HepG2 (cell line): ENCODE results near the gene DNAJB11. TPM values are rescaled to one million over a fixed set of nuclear protein-coding genes. Genes with fewer than 3 reads are reported as not detected.

Experiments
- CBX5 ChIP-seq: sonication (generic); formaldehyde crosslinking; IDR thresholded peaks from 2 replicates; pipeline ENCODE4 v1.4.0; 2020; ENCODE audit warnings: missing genetic modification reagents, borderline replicate concordance
- HOXA9 ChIP-seq: sonication (generic); formaldehyde crosslinking; IDR thresholded peaks from 2 replicates; pipeline ENCODE4 v1.8.1; 2022; ENCODE audit warnings: missing genetic modification reagents, mild to moderate bottlenecking, moderate library complexity, borderline replicate concordance
- RAD51 ChIP-seq: fragments of 450-650 bp; IDR thresholded peaks from 2 replicates; pipeline ENCODE4 v1.6.1; 2016; ENCODE audit warnings: borderline replicate concordance
- TEAD2 ChIP-seq: sonication (generic); formaldehyde crosslinking; IDR thresholded peaks from 2 replicates; pipeline ENCODE4 v1.9.0; 2021; ENCODE audit warnings: missing genetic modification reagents
- ZBTB20 ChIP-seq: sonication (generic); formaldehyde crosslinking; IDR thresholded peaks from 2 replicates; pipeline ENCODE4 v1.8.1; 2023; ENCODE audit warnings: missing genetic modification reagents, low read depth, mild to moderate bottlenecking, borderline replicate concordance
- ZBTB3 ChIP-seq: sonication (generic); formaldehyde crosslinking; IDR thresholded peaks from 2 replicates; pipeline ENCODE4 v1.4.0; 2020; ENCODE audit warnings: low read depth, mild to moderate bottlenecking, moderate library complexity, missing genetic modification reagents, borderline replicate concordance
- ZKSCAN1 ChIP-seq: fragments of 150-350 bp; IDR thresholded peaks from 2 replicates; pipeline ENCODE4 v1.6.1; 2014; ENCODE audit warnings: low read length
- ZNF232 ChIP-seq: sonication (generic); formaldehyde crosslinking; IDR thresholded peaks from 2 replicates; pipeline ENCODE4 v1.4.0; 2020; ENCODE audit warnings: missing genetic modification reagents, borderline replicate concordance
- polyA plus RNA-seq, 8 experiments: library from polyadenylated mRNA; depleted of rRNA in 3 of 8; stranded (reverse) in 7 of 8; unstranded in 1 of 8; fragments of >200 nt; fragmentation: Illumina TruSeq in 4 of 8; extraction: Trizol in 4 of 8; gene quantifications; 2 replicates each; pipeline versions ENCODE4 v1.2.1 to v1.2.3, GENCODE V29; 2011 to 2016; ENCODE audit warnings: low read depth in 4 of 8, missing spikeins in 1 of 8, mixed read lengths in 1 of 8; ENCODE audit not compliant: insufficient read depth in 1 of 8
- total RNA-seq, 5 experiments: library from RNA; depleted of rRNA; stranded (reverse); fragments of >200 nt; fragmentation: Illumina TruSeq; extraction: Trizol; gene quantifications; 2 replicates each; pipeline ENCODE4 v1.2.3, GENCODE V29; 2016; ENCODE audit warnings: low read depth in 1 of 5
- TF ChIP-seq, protein P1 (sequence below): sonication (generic); formaldehyde crosslinking; IDR thresholded peaks from 2 replicates; pipeline ENCODE4 v1.4.0; 2020; ENCODE audit warnings: mild to moderate bottlenecking, missing genetic modification reagents
- TF ChIP-seq, protein P2 (sequence below): sonication (generic); formaldehyde crosslinking; conservative IDR thresholded peaks from 2 replicates; pipeline ENCODE4 v1.5.0; 2020; ENCODE audit warnings: missing genetic modification reagents
- TF ChIP-seq, protein P3 (sequence below): sonication (generic); formaldehyde crosslinking; IDR thresholded peaks from 2 replicates; pipeline ENCODE4 v1.4.0; 2020; ENCODE audit warnings: mild to moderate bottlenecking, missing genetic modification reagents
- TF ChIP-seq, protein P4 (sequence below): IDR thresholded peaks from 2 replicates; pipeline ENCODE4 v1.6.1; 2016
- TF ChIP-seq, protein P5 (sequence below): sonication (generic); formaldehyde crosslinking; IDR thresholded peaks from 2 replicates; pipeline ENCODE4 v1.8.1; 2023; ENCODE audit warnings: mild to moderate bottlenecking, missing genetic modification reagents
- TF ChIP-seq, protein P6 (sequence below), 2 experiments: sonication (generic) in 1 of 2; formaldehyde crosslinking in 1 of 2; IDR thresholded peaks; 2 replicates each; pipeline versions ENCODE4 v1.6.1 to v1.9.0; 2014 to 2022; ENCODE audit warnings: antibody characterized with exemption in 1 of 2, borderline replicate concordance in 1 of 2, inconsistent platforms in 1 of 2, low read depth in 1 of 2, missing genetic modification reagents in 1 of 2

The DNAJB11 gene
- total and polyA plus RNA-seq, 2 of the 13 experiments (the other 11 are each of a cell fraction or from before 2014, with no cell fraction given) = 41.0 to 132 TPM

DNA sequence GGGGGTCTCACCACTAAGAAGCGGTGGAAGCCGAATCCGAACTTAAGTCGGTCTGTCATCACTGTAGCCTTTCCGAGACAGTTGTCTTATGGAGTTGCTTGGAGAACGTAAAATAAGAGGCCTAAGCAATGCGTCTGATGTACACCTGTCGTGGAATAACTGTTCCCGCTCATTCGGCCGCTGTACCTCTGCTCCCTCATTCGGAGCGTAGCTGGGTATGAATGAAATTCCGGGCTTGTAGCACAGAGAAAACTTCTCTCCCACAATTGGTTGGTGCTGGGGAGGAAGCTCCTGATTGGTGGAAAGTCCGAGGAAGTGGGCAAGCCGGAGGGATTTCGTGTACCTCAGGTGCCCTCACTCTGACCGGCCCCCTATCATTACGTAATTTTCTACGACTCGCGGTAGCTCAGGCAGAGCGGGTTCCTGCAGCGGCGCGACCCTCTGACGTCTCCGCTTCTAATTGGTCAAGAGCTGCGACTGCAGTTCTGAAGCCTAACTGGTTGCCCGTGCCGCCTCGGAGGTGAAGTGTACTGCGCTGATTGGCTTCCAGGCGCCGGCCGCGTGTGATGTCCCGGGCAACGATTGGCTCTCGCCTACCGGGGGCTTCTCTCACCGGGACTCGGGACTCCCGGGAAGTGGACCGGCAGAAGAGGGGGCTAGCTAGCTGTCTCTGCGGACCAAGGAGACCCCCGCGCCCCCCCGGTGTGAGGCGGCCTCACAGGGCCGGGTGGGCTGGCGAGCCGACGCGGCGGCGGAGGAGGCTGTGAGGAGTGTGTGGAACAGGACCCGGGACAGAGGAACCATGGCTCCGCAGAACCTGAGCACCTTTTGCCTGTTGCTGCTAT, at the start of gene DNAJB11 (continued):
- TF ChIP-seq, protein P1, sequence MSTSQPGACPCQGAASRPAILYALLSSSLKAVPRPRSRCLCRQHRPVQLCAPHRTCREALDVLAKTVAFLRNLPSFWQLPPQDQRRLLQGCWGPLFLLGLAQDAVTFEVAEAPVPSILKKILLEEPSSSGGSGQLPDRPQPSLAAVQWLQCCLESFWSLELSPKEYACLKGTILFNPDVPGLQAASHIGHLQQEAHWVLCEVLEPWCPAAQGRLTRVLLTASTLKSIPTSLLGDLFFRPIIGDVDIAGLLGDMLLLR (CRISPR knock-in tag) = no peak
- TF ChIP-seq, protein P2, sequence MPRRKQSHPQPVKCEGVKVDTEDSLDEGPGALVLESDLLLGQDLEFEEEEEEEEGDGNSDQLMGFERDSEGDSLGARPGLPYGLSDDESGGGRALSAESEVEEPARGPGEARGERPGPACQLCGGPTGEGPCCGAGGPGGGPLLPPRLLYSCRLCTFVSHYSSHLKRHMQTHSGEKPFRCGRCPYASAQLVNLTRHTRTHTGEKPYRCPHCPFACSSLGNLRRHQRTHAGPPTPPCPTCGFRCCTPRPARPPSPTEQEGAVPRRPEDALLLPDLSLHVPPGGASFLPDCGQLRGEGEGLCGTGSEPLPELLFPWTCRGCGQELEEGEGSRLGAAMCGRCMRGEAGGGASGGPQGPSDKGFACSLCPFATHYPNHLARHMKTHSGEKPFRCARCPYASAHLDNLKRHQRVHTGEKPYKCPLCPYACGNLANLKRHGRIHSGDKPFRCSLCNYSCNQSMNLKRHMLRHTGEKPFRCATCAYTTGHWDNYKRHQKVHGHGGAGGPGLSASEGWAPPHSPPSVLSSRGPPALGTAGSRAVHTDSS (CRISPR knock-in tag) = no peak
- TF ChIP-seq, protein P3, sequence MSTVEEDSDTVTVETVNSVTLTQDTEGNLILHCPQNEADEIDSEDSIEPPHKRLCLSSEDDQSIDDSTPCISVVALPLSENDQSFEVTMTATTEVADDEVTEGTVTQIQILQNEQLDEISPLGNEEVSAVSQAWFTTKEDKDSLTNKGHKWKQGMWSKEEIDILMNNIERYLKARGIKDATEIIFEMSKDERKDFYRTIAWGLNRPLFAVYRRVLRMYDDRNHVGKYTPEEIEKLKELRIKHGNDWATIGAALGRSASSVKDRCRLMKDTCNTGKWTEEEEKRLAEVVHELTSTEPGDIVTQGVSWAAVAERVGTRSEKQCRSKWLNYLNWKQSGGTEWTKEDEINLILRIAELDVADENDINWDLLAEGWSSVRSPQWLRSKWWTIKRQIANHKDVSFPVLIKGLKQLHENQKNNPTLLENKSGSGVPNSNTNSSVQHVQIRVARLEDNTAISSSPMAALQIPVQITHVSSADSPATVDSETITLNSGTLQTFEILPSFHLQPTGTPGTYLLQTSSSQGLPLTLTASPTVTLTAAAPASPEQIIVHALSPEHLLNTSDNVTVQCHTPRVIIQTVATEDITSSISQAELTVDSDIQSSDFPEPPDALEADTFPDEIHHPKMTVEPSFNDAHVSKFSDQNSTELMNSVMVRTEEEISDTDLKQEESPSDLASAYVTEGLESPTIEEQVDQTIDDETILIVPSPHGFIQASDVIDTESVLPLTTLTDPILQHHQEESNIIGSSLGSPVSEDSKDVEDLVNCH (CRISPR knock-in tag) = no peak
- TF ChIP-seq ZNF232 (CRISPR knock-in tag) (no peak), TEAD2 (no peak), HOXA9 (CRISPR knock-in tag) (no peak), RAD51 (no peak), CBX5 (CRISPR knock-in tag) (peak; percentile 16; the same call in 1 of the 2 replicates), ZKSCAN1 (no peak), ZBTB20 (CRISPR knock-in tag) (peak; percentile 41; the same call in 1 of the 2 replicates), ZBTB3 (CRISPR knock-in tag) (no peak)
- TF ChIP-seq, protein P4, sequence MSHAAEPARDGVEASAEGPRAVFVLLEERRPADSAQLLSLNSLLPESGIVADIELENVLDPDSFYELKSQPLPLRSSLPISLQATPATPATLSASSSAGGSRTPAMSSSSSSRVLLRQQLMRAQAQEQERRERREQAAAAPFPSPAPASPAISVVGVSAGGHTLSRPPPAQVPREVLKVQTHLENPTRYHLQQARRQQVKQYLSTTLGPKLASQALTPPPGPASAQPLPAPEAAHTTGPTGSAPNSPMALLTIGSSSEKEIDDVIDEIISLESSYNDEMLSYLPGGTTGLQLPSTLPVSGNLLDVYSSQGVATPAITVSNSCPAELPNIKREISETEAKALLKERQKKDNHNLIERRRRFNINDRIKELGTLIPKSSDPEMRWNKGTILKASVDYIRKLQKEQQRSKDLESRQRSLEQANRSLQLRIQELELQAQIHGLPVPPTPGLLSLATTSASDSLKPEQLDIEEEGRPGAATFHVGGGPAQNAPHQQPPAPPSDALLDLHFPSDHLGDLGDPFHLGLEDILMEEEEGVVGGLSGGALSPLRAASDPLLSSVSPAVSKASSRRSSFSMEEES = 0 out of 2 replicates have a peak, but pooled peaks have one; percentile 38
- TF ChIP-seq, protein P5, sequence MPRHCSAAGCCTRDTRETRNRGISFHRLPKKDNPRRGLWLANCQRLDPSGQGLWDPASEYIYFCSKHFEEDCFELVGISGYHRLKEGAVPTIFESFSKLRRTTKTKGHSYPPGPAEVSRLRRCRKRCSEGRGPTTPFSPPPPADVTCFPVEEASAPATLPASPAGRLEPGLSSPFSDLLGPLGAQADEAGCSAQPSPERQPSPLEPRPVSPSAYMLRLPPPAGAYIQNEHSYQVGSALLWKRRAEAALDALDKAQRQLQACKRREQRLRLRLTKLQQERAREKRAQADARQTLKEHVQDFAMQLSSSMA (CRISPR knock-in tag) = no peak
- TF ChIP-seq, protein P6, sequence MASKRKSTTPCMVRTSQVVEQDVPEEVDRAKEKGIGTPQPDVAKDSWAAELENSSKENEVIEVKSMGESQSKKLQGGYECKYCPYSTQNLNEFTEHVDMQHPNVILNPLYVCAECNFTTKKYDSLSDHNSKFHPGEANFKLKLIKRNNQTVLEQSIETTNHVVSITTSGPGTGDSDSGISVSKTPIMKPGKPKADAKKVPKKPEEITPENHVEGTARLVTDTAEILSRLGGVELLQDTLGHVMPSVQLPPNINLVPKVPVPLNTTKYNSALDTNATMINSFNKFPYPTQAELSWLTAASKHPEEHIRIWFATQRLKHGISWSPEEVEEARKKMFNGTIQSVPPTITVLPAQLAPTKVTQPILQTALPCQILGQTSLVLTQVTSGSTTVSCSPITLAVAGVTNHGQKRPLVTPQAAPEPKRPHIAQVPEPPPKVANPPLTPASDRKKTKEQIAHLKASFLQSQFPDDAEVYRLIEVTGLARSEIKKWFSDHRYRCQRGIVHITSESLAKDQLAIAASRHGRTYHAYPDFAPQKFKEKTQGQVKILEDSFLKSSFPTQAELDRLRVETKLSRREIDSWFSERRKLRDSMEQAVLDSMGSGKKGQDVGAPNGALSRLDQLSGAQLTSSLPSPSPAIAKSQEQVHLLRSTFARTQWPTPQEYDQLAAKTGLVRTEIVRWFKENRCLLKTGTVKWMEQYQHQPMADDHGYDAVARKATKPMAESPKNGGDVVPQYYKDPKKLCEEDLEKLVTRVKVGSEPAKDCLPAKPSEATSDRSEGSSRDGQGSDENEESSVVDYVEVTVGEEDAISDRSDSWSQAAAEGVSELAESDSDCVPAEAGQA (IDR thresholded peaks at IDR 0.05; ENCODE audit: low read depth) = peak; percentile 98
- TF ChIP-seq, protein P6 (CRISPR knock-in tag; IDR thresholded peaks at IDR 0.05; ENCODE audit: borderline replicate concordance) = no peak
